ENCODE measurements around the gene CLDN9.

The CLDN9 gene

GRCh38 chr16:2979669-2980226 lies 33.0 kb upstream of the CLDN9 start (continued):
- TF ChIP-seq ZFP69B (tag by site-specific recombination; IDR thresholded peaks at IDR 0.05) (no peak), SP3 (tag by site-specific recombination; IDR thresholded peaks at IDR 0.05) (peak; percentile 76), ZFHX2 (tag by site-specific recombination; conservative IDR thresholded peaks at IDR 0.05) (peak; percentile 75), MYNN (tag by site-specific recombination; IDR thresholded peaks at IDR 0.05; ENCODE audit: borderline replicate concordance) (no peak), PATZ1 (tag by site-specific recombination; IDR thresholded peaks at IDR 0.05) (peak; percentile 81; the same call in 1 of the 2 replicates), ZFP37 (tag by site-specific recombination; IDR thresholded peaks at IDR 0.05) (peak; percentile 48; the same call in 1 of the 2 replicates), ZNF777 (tag by site-specific recombination; IDR thresholded peaks at IDR 0.05; ENCODE audit: borderline replicate concordance) (peak; percentile 36; the same call in 1 of the 2 replicates), ZNF341 (tag by site-specific recombination; IDR thresholded peaks at IDR 0.05; ENCODE audit: low read depth) (peak; percentile 74), KLF1 (tag by site-specific recombination; IDR thresholded peaks at IDR 0.05) (peak; percentile 88), ZIC2 (tag by site-specific recombination; IDR thresholded peaks at IDR 0.05) (0 out of 2 replicates have a peak, but pooled peaks have one; percentile 4), KLF17 (tag by site-specific recombination; IDR thresholded peaks at IDR 0.05) (0 out of 2 replicates have a peak, but pooled peaks have one; percentile 38), ZNF530 (tag by site-specific recombination; IDR thresholded peaks at IDR 0.05; ENCODE audit: low read depth) (no peak), ZNF639 (tag by site-specific recombination; IDR thresholded peaks at IDR 0.05) (no peak), EGR2 (tag by site-specific recombination; IDR thresholded peaks at IDR 0.05; ENCODE audit: low read depth) (peak; percentile 52), KLF9 (tag by site-specific recombination; IDR thresholded peaks at IDR 0.05; ENCODE audit: low read depth) (peak; percentile 54), ZBTB49 (tag by site-specific recombination; IDR thresholded peaks at IDR 0.05; ENCODE audit: low read depth) (no peak), ZNF426 (tag by site-specific recombination; IDR thresholded peaks at IDR 0.05) (no peak), ZNF670 (tag by site-specific recombination; IDR thresholded peaks at IDR 0.05; ENCODE audit: low read depth) (no peak), ZNF398 (tag by site-specific recombination; IDR thresholded peaks at IDR 0.05) (peak; percentile 11)

Data from HEK293 (cell line).